ENCODE data around the gene EML4.

DNA sequence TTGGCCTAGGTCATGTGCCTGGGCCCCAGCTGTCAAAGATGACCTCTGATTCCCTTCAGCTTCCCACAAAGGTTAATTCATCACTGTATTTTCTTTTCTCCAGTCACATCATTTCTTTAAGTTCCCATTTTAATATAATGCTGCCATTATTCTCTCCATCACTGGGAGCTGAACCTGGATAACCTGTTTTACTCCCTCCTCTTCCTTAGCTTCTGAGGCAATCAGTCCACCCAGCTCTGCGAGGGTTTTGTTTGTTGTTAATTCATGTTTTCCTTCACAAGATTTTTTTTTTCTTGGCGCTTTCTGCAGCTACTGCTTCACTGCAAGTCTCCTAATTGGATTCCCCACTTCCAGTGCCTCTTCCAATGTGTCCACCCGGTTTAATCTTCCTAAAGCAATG is 5.1 kb upstream of the EML4 start:
- no peak for TF ChIP-seq POLR2A (IDR thresholded peaks at IDR 0.05)
- TF ChIP-seq, protein P1, sequence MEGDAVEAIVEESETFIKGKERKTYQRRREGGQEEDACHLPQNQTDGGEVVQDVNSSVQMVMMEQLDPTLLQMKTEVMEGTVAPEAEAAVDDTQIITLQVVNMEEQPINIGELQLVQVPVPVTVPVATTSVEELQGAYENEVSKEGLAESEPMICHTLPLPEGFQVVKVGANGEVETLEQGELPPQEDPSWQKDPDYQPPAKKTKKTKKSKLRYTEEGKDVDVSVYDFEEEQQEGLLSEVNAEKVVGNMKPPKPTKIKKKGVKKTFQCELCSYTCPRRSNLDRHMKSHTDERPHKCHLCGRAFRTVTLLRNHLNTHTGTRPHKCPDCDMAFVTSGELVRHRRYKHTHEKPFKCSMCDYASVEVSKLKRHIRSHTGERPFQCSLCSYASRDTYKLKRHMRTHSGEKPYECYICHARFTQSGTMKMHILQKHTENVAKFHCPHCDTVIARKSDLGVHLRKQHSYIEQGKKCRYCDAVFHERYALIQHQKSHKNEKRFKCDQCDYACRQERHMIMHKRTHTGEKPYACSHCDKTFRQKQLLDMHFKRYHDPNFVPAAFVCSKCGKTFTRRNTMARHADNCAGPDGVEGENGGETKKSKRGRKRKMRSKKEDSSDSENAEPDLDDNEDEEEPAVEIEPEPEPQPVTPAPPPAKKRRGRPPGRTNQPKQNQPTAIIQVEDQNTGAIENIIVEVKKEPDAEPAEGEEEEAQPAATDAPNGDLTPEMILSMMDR (IDR thresholded peaks at IDR 0.05), result no peak
